Activated naive CD8-positive, alpha-beta T cell treated with anti-CD3 and anti-CD28 coated beads for 36 hours (primary cell): ENCODE results near the gene ZG16B. TPM values are rescaled to one million over a fixed set of nuclear protein-coding genes. Genes with fewer than 3 reads are reported as not detected.

Experiments used
- DNase-seq: peaks from one replicate; pipeline ENCODE4 v3.0.0; 2021
- H3K27ac Mint-ChIP-seq: one replicate; pipeline ENCODE4 v1.8.0; 2022; ENCODE audit warnings: mild to moderate bottlenecking, moderate library complexity, mixed read lengths
- H3K27me3 Mint-ChIP-seq: one replicate; pipeline ENCODE4 v1.8.0; 2022; ENCODE audit warnings: mild to moderate bottlenecking, mixed read lengths
- H3K36me3 Mint-ChIP-seq: one replicate; pipeline ENCODE4 v1.8.0; 2021; ENCODE audit warnings: mild to moderate bottlenecking, mixed read lengths
- H3K4me1 Mint-ChIP-seq: one replicate; pipeline ENCODE4 v1.8.0; 2021; ENCODE audit warnings: mixed read lengths
- H3K4me3 Mint-ChIP-seq: one replicate; pipeline ENCODE4 v1.8.0; 2022; ENCODE audit warnings: mild to moderate bottlenecking, moderate library complexity, mixed read lengths
- H3K9me3 Mint-ChIP-seq: one replicate; pipeline ENCODE4 v1.8.0; 2022; ENCODE audit warnings: mixed read lengths
- total RNA-seq, 2 experiments: library from RNA; stranded (reverse); gene quantifications; one replicate each; pipeline ENCODE4 v1.2.3, GENCODE V29; 2021

ZG16B gene
- total RNA-seq, 2 experiments from 2014 or later: 1.1 to 1.6 TPM

DNA sequence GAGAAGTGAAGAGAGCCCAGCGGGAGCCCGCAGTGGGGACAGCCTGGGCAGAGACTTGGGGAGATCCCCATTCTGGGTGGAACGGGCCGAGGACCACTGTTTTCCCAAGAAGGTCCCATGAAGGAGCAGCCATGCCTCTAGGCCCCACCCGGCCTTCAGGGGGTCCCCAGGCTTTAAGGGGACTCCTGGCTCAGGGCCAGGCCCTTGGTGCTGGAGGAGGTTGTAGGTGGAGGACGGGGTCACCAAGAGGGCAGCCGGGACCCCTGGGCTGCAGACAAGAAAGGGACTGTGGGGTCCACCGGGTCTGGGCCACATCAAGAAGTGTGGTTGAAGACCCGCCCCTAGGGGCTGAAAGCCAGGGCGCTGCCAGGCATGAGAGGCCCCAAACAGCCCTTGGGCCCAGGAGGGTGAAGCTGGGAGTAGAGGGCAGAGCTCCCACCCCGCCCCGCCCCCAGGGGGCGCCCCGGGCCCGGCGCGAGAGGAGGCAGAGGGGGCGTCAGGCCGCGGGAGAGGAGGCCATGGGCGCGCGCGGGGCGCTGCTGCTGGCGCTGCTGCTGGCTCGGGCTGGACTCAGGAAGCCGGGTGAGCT is 13.3 kb upstream of the ZG16B start, which contains the start of gene PRSS21:
Gene PRSS21, plus strand, starts transcription at position 487 of the 589 bp plus-strand sequence. Its CDS starts 32 bp downstream, at position 519.
- H3K27ac Mint-ChIP-seq: peak within 1 kb of the TSS; percentile 45
- H3K4me1 Mint-ChIP-seq: no peaks in the 10 kb centered on the region
- H3K9me3 Mint-ChIP-seq: no peaks in the 10 kb centered on the region
- DNase-seq: peak; percentile 47
- peak within 1 kb of the TSS; percentile 74 for H3K4me3 Mint-ChIP-seq
- peaks cover 1% of the 10 kb centered on the region for H3K36me3 Mint-ChIP-seq
- H3K27me3 Mint-ChIP-seq: peaks cover 3% of the 10 kb centered on the region

DNA sequence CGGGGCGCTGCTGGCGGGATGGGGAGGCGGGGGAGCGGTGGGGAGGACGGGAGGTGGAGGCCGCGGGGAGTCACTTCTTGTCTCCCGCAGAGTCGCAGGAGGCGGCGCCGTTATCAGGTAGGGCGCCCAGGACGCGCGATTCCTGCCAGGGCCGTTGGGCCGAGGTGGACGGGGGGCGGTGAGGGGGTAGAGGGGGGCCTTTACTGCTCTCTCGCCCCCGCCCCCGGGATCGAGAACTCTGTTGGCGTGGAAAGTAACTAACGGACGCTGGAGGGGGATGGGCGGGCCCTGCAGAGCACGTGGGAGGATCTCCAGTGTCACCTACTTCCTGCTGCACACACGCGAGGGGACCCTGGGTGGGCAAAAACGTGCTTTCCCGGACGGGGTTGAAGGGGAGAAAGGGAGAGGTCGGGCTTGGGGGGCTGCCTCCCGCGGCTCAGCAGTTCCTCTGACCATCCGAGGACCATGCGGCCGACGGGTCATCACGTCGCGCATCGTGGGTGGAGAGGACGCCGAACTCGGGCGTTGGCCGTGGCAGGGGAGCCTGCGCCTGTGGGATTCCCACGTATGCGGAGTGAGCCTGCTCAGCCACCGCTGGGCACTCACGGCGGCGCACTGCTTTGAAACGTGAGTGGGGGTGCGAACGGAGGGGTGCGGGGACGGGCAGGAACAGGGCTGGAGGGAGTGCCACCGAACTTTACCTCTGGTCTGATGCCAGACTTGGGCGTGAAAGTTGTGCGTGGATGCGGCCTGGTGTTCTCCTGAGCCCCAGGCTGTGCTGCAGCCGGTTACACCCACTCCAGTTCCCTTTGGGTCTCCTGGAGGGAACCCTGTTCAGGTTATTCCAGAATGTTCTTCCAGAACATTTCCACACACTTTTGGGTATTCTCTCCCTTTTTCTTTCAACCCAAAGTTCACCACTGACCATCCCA is 12.5 kb upstream of the ZG16B start:
- Mint-ChIP-seq H3K4me3 (peak overlapping the region; percentile 74), H3K9me3 (no peaks in the 10 kb centered on the region), H3K36me3 (peaks cover 1% of the 10 kb centered on the region), H3K27me3 (no peaks in the 10 kb centered on the region), H3K27ac (peak overlapping the region; percentile 45), H3K4me1 (no peaks in the 10 kb centered on the region)
- no peak for DNase-seq

- H3K4me3 Mint-ChIP-seq: peak overlapping the region; percentile 1
- no peaks in the 10 kb centered on the region for H3K9me3 Mint-ChIP-seq
- no peaks in the 10 kb centered on the region for H3K27me3 Mint-ChIP-seq
- H3K27ac Mint-ChIP-seq: no peak overlapping the region
- no peak for DNase-seq
- peaks cover 1% of the 10 kb centered on the region for H3K36me3 Mint-ChIP-seq
- H3K4me1 Mint-ChIP-seq: no peaks in the 10 kb centered on the region
These were observed 11.7 kb upstream of the ZG16B start for GRCh38 chr16:2818272-2818876.

DNA sequence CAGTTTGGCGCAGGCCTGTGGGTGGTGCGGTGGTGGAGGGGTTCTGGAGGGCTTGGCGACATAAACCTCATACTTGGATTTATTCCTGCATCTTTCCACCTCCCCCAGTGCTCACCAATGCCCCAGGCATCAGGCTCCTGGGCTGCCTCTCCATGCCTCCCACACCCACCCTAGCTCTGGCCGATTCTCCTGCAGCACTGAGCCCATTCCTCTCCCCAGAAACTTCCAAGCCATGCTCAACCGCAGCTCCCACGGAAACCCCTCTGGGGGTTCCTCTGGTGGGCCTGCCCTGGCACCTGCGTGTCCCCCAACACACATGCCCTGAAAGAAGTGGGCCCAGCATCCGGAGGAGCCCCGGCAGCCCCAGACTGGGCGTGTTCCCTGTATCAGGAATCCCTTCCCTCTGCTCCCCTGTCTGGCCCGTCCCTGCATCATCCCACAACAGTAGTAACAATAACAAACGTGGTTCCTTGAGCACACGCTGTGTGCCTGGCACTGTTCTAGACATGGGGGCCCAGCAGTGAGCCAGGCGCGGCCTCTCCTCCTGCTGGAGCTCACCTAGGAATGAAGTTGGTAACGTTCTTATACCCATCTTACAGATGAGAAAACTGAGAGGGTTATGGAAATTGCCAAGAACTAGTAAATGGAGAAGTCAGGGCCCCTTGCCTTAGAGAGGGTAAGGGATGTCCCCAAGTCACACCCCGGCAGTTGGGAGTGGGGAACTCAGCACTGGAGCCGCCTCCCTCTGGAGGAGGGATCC is 10.7 kb upstream of the ZG16B start:
- no peak overlapping the region for H3K27ac Mint-ChIP-seq
- DNase-seq: no peak
- no peak overlapping the region for H3K4me3 Mint-ChIP-seq
- H3K9me3 Mint-ChIP-seq: no peaks in the 10 kb centered on the region
- peaks cover 1% of the 10 kb centered on the region for H3K36me3 Mint-ChIP-seq
- H3K27me3 Mint-ChIP-seq: no peaks in the 10 kb centered on the region
- H3K4me1 Mint-ChIP-seq: no peaks in the 10 kb centered on the region

DNA sequence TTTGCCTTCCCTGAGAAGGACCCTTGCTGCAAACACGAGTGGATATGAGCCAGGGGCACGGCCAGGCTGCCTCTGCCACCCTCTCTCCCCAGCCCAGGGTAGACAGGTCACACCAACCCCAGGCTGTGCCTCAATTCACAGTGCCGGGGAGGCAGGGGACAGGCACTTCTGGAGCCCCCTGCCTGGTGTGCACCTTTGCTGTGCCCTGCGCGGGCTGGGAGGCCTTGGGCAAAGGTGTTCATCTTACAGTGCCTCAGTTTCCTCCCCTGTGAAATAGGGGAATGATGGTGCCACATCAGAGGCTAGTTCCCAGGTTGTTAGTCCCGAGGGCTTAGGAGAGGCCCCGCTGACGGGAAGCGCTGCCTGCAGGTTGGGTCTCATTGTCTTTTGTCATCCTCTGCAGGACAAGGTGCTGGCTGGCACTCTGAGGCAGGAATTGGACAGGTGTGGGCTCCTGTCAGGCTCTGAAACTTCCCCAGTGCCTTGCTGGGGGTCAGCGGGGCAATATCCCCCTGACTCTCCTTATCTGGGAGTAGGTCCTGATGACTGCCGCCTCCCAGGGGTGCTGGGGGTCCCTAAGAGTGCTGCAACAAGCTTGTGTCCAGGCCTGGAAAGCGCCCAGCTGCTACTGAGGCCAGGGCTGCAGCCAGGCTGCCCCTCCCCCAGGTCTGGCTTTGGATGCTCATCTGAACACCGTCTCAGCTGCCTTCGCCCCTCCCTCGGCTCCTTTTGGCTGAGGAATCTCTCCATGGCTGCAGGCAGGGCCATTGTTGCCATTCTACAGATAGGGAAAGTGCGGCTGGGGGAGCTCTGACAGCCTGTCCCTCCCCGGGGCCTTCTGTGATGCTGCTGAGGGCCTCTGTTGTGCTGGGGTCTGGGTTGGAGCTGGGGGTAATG is 9.9 kb upstream of the ZG16B start:
- H3K4me3 Mint-ChIP-seq: no peak overlapping the region
- H3K4me1 Mint-ChIP-seq: no peaks in the 10 kb centered on the region
- H3K27ac Mint-ChIP-seq: no peak overlapping the region
- H3K9me3 Mint-ChIP-seq: no peaks in the 10 kb centered on the region
- no peaks in the 10 kb centered on the region for H3K27me3 Mint-ChIP-seq
- DNase-seq: no peak
- H3K36me3 Mint-ChIP-seq: peaks cover 1% of the 10 kb centered on the region

GRCh38 chr16:2820836-2821486 is 9.1 kb upstream of the ZG16B start:
- Mint-ChIP-seq H3K36me3 (peaks cover 1% of the 10 kb centered on the region), H3K27me3 (no peaks in the 10 kb centered on the region)

GRCh38 chr16:2821487-2822157 is 8.5 kb upstream of the ZG16B start:
- no peak for DNase-seq
- no peak overlapping the region for H3K27ac Mint-ChIP-seq

More at GRCh38 chr16:2820836-2821486, 9.1 kb upstream of the ZG16B start:
- Mint-ChIP-seq H3K27ac (no peak overlapping the region), H3K4me1 (no peaks in the 10 kb centered on the region), H3K4me3 (no peak overlapping the region), H3K9me3 (no peaks in the 10 kb centered on the region)
- no peak for DNase-seq

DNA sequence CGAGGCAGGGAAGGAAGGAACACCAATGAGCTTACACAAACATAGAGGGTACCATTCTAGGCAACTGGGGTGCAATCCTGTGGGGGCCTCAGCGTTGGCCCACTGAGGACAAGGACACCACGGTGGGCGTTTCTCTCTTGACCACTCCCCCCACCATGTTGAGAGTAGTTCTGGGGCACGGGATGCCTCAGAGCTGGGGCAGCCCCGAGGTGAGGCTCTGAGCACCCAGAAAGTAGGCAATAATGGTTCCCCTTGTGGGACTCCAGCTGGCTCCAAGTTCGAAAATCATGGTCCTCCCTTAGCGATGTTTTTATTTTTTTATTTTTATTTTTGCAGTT is 8.0 kb upstream of the ZG16B start:
- no peaks in the 10 kb centered on the region for H3K9me3 Mint-ChIP-seq
- DNase-seq: no peak
- H3K4me3 Mint-ChIP-seq: no peak overlapping the region
- peaks cover 1% of the 10 kb centered on the region for H3K36me3 Mint-ChIP-seq
- no peaks in the 10 kb centered on the region for H3K4me1 Mint-ChIP-seq
- H3K27ac Mint-ChIP-seq: no peak overlapping the region
- H3K27me3 Mint-ChIP-seq: no peaks in the 10 kb centered on the region

More at GRCh38 chr16:2821487-2822157, 8.5 kb upstream of the ZG16B start:
- Mint-ChIP-seq H3K9me3 (no peaks in the 10 kb centered on the region), H3K27me3 (no peaks in the 10 kb centered on the region), H3K4me1 (no peaks in the 10 kb centered on the region), H3K36me3 (peaks cover 1% of the 10 kb centered on the region), H3K4me3 (no peak overlapping the region)

DNA sequence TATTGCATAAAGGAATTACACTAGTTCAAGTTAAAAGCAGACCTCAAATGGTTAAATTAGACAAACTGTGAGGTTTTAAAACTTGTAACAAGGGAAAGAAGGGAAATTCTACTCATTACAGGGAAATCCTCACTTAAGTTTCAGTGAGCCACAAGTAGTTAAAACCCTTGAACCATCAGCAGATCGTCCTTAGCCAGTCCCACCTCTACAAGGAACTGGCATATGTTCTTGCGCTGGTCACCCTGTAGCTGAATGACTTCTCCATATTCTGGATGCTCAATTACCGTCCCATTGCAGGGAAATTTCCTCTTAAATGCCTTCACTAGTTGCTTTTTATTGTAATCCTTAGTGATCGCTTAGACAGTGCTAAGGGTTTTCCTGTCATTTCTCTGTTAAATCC is 7.6 kb upstream of the ZG16B start:
- H3K36me3 Mint-ChIP-seq: peaks cover under 1% of the 10 kb centered on the region
- no peaks in the 10 kb centered on the region for H3K27me3 Mint-ChIP-seq
- H3K9me3 Mint-ChIP-seq: no peaks in the 10 kb centered on the region
- H3K4me1 Mint-ChIP-seq: no peaks in the 10 kb centered on the region
- no peak overlapping the region for H3K27ac Mint-ChIP-seq
- H3K4me3 Mint-ChIP-seq: no peak overlapping the region
- no peak for DNase-seq

- Mint-ChIP-seq H3K4me3 (no peak overlapping the region), H3K36me3 (no peaks in the 10 kb centered on the region), H3K9me3 (no peaks in the 10 kb centered on the region), H3K4me1 (no peaks in the 10 kb centered on the region), H3K27ac (no peak overlapping the region), H3K27me3 (no peaks in the 10 kb centered on the region)
- no peak for DNase-seq
These were observed 5.5 kb upstream of the ZG16B start for GRCh38 chr16:2824626-2825025.

- no peaks in the 10 kb centered on the region for H3K9me3 Mint-ChIP-seq
- H3K36me3 Mint-ChIP-seq: no peaks in the 10 kb centered on the region
- H3K4me3 Mint-ChIP-seq: no peak overlapping the region
- no peak overlapping the region for H3K27ac Mint-ChIP-seq
- DNase-seq: no peak
- no peaks in the 10 kb centered on the region for H3K4me1 Mint-ChIP-seq
- H3K27me3 Mint-ChIP-seq: no peaks in the 10 kb centered on the region
These were observed 4.9 kb upstream of the ZG16B start for GRCh38 chr16:2825049-2825742.

DNA sequence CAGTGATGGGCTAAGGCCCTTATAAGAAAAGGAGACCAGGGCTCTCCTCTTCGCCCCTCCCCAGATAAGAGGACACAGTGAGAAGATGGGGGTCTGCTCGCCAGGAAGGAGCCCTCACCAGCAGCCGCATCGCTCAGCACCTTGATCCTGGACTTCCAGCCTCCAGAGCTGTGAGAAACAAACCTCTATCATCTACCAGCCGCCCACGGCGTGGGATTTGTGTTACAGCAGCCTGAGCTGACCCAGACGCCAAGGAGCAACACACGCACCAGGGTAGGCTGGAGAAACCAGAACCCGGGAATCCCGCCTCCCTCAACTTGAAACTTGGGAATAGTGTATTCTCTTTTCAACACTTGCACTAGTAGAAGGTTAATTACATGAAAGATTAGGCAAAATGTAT is 4.2 kb upstream of the ZG16B start:
- H3K4me1 Mint-ChIP-seq: no peaks in the 10 kb centered on the region
- DNase-seq: no peak
- H3K36me3 Mint-ChIP-seq: no peaks in the 10 kb centered on the region
- peaks cover 2% of the 10 kb centered on the region for H3K27me3 Mint-ChIP-seq
- no peaks in the 10 kb centered on the region for H3K9me3 Mint-ChIP-seq
- no peak overlapping the region for H3K27ac Mint-ChIP-seq
- H3K4me3 Mint-ChIP-seq: no peak overlapping the region
